Activated T-helper 2 cell treated with anti-CD3 and anti-CD28 coated beads, Interferon-gamma antibody, Interleukin-2, Interleukin-4, amounts not matched to agents 10 μg/mL and 5 μg/mL and 100 μg/mL, durations not matched to agents 14 hours and 24 hours and 36 hours (primary cell): Measurements from ENCODE around the gene ADD2. TPM values are rescaled to one million over a fixed set of nuclear protein-coding genes. Genes with fewer than 3 reads are reported as not detected.

ENCODE experiments used
- DNase-seq: peaks from one replicate; pipeline ENCODE4 v3.0.0; 2021; ENCODE audit warnings: low spot score
- H3K27ac Mint-ChIP-seq: one replicate; pipeline ENCODE4 v1.8.0; 2021; ENCODE audit warnings: mixed read lengths
- H3K27me3 Mint-ChIP-seq: one replicate; pipeline ENCODE4 v1.8.0; 2021; ENCODE audit warnings: low read depth, mixed read lengths
- H3K36me3 Mint-ChIP-seq: one replicate; pipeline ENCODE4 v1.8.0; 2021; ENCODE audit warnings: low read depth, mixed read lengths
- H3K4me1 Mint-ChIP-seq: one replicate; pipeline ENCODE4 v1.8.0; 2021; ENCODE audit warnings: low read depth, mixed read lengths
- H3K4me3 Mint-ChIP-seq: one replicate; pipeline ENCODE4 v1.8.0; 2021; ENCODE audit warnings: low read depth, mild to moderate bottlenecking, moderate library complexity, mixed read lengths
- H3K9me3 Mint-ChIP-seq: one replicate; pipeline ENCODE4 v1.8.0; 2021; ENCODE audit warnings: mixed read lengths
- intact Hi-C: fragments of 100-400 bp; cut with micrococcal nuclease; formaldehyde crosslinking; loops from one replicate; pipeline ENCODE4 v1.15.1; 2023
- total RNA-seq: library from RNA; stranded (reverse); gene quantifications from 2 replicates; pipeline ENCODE4 v1.2.3, GENCODE V29; 2022

ADD2 gene
- total RNA-seq, 1 donor from 2014 or later: 3.2 TPM

GRCh38 chr2:70797506-70797905 is 29.5 kb upstream of the ADD2 start:
- no peak overlapping the region for H3K4me3 Mint-ChIP-seq
- DNase-seq: no peak
- no peaks in the 10 kb centered on the region for H3K36me3 Mint-ChIP-seq
- intact Hi-C loops: no loop called here
- H3K4me1 Mint-ChIP-seq: no peaks in the 10 kb centered on the region
- H3K9me3 Mint-ChIP-seq: peaks cover 5% of the 10 kb centered on the region
- H3K27ac Mint-ChIP-seq: no peak overlapping the region
- H3K27me3 Mint-ChIP-seq: peaks cover 17% of the 10 kb centered on the region

- Mint-ChIP-seq H3K27ac (no peak overlapping the region), H3K36me3 (no peaks in the 10 kb centered on the region), H3K9me3 (peaks cover 5% of the 10 kb centered on the region), H3K4me3 (no peak overlapping the region), H3K4me1 (no peaks in the 10 kb centered on the region), H3K27me3 (peaks cover 27% of the 10 kb centered on the region)
- intact Hi-C loops: no loop called here
- no peak for DNase-seq
Observed at GRCh38 chr2:70796262-70796661, 28.3 kb upstream of the ADD2 start.

GRCh38 chr2:70795164-70795995 is 27.4 kb upstream of the ADD2 start:
- no peak for DNase-seq
- Mint-ChIP-seq H3K36me3 (no peaks in the 10 kb centered on the region), H3K4me3 (no peak overlapping the region), H3K9me3 (peaks cover 5% of the 10 kb centered on the region), H3K27me3 (peaks cover 32% of the 10 kb centered on the region), H3K27ac (no peak overlapping the region), H3K4me1 (peaks cover 2% of the 10 kb centered on the region)
- intact Hi-C loops: no loop called here

- Mint-ChIP-seq H3K36me3 (no peaks in the 10 kb centered on the region), H3K27me3 (peaks cover 43% of the 10 kb centered on the region), H3K4me3 (no peak overlapping the region), H3K4me1 (peaks cover 7% of the 10 kb centered on the region), H3K27ac (no peak overlapping the region), H3K9me3 (no peaks in the 10 kb centered on the region)
- intact Hi-C loops: no loop called here
- DNase-seq: no peak
Observed at GRCh38 chr2:70793450-70793849, 25.4 kb upstream of the ADD2 start.

- H3K27me3 Mint-ChIP-seq: peaks cover 62% of the 10 kb centered on the region
- intact Hi-C loops: no loop called here
- H3K9me3 Mint-ChIP-seq: no peaks in the 10 kb centered on the region
Observed at GRCh38 chr2:70790136-70790828, 22.3 kb upstream of the ADD2 start, which contains the start of gene FIGLA. Gene FIGLA (minus strand): TSS chr2:70790643. CDS start chr2:70790638, 5 bp downstream.

GRCh38 chr2:70789304-70790135 is 21.5 kb upstream of the ADD2 start:
- Mint-ChIP-seq H3K4me3 (peak overlapping the region; percentile 67), H3K4me1 (peaks cover 12% of the 10 kb centered on the region), H3K27me3 (peaks cover 62% of the 10 kb centered on the region), H3K27ac (no peak overlapping the region), H3K36me3 (no peaks in the 10 kb centered on the region), H3K9me3 (no peaks in the 10 kb centered on the region)
- intact Hi-C loops: loop anchor here (1.0 to 10.0 kb wide), 5 partner anchors 83 to 485 kb away; partner anchors contain the start of genes FAM136A and TGFA
- DNase-seq: peak; percentile 60

More at GRCh38 chr2:70790136-70790828, 22.3 kb upstream of the ADD2 start, which contains the start of gene FIGLA:
- no peak within 1 kb of the TSS for H3K27ac Mint-ChIP-seq
- H3K36me3 Mint-ChIP-seq: no peaks in the 10 kb centered on the region
- DNase-seq: no peak
- H3K4me3 Mint-ChIP-seq: peak within 1 kb of the TSS; percentile 67
- H3K4me1 Mint-ChIP-seq: peaks cover 10% of the 10 kb centered on the region

- peaks cover 44% of the 10 kb centered on the region for H3K27me3 Mint-ChIP-seq
- no peak overlapping the region for H3K4me3 Mint-ChIP-seq
- H3K4me1 Mint-ChIP-seq: peaks cover 10% of the 10 kb centered on the region
- no peak for DNase-seq
- intact Hi-C loops: loop anchor here (1.0 to 10.0 kb wide), 4 partner anchors 87 to 481 kb away; partner anchors contain the start of genes FAM136A and TGFA
- H3K9me3 Mint-ChIP-seq: no peaks in the 10 kb centered on the region
- H3K27ac Mint-ChIP-seq: no peak overlapping the region
- H3K36me3 Mint-ChIP-seq: no peaks in the 10 kb centered on the region
Observed at GRCh38 chr2:70785137-70785911, 17.3 kb upstream of the ADD2 start.

GRCh38 chr2:70784320-70784719 is 16.3 kb upstream of the ADD2 start:
- Mint-ChIP-seq H3K36me3 (no peaks in the 10 kb centered on the region), H3K4me1 (peaks cover 5% of the 10 kb centered on the region), H3K27ac (no peak overlapping the region), H3K4me3 (no peak overlapping the region), H3K27me3 (peaks cover 40% of the 10 kb centered on the region), H3K9me3 (no peaks in the 10 kb centered on the region)
- DNase-seq: no peak
- intact Hi-C loops: loop anchor here (10.0 kb wide), 2 partner anchors 230 to 480 kb away; partner anchors contain the start of genes FAM136A and TGFA

GRCh38 chr2:70779911-70780545 is 12.0 kb upstream of the ADD2 start:
- no peak for DNase-seq
- H3K27me3 Mint-ChIP-seq: peaks cover 35% of the 10 kb centered on the region
- H3K9me3 Mint-ChIP-seq: no peaks in the 10 kb centered on the region
- no peak overlapping the region for H3K4me3 Mint-ChIP-seq
- intact Hi-C loops: loop anchor here (10.0 kb wide), 2 partner anchors 225 to 475 kb away; partner anchors contain the start of genes FAM136A and TGFA
- no peaks in the 10 kb centered on the region for H3K36me3 Mint-ChIP-seq
- H3K27ac Mint-ChIP-seq: no peak overlapping the region
- no peaks in the 10 kb centered on the region for H3K4me1 Mint-ChIP-seq

- Mint-ChIP-seq H3K27me3 (peaks cover 39% of the 10 kb centered on the region), H3K4me3 (no peak overlapping the region), H3K4me1 (no peaks in the 10 kb centered on the region), H3K9me3 (no peaks in the 10 kb centered on the region), H3K36me3 (no peaks in the 10 kb centered on the region), H3K27ac (no peak overlapping the region)
- intact Hi-C loops: no loop called here
- no peak for DNase-seq
Observed at GRCh38 chr2:70779491-70779890, 11.5 kb upstream of the ADD2 start.

GRCh38 chr2:70778676-70779075 is 10.7 kb upstream of the ADD2 start:
- intact Hi-C loops: no loop called here
- peaks cover 47% of the 10 kb centered on the region for H3K27me3 Mint-ChIP-seq

More at GRCh38 chr2:70778676-70779075, 10.7 kb upstream of the ADD2 start:
- H3K27ac Mint-ChIP-seq: no peak overlapping the region
- H3K9me3 Mint-ChIP-seq: no peaks in the 10 kb centered on the region
- DNase-seq: no peak
- H3K36me3 Mint-ChIP-seq: no peaks in the 10 kb centered on the region
- no peak overlapping the region for H3K4me3 Mint-ChIP-seq
- H3K4me1 Mint-ChIP-seq: no peaks in the 10 kb centered on the region
